KOPT-K1 (cell line): ENCODE results near the gene RFTN1.

ENCODE experiments used
- H3K27ac ChIP-seq: fragments of 200-600 bp; sonication (generic); 2 replicates; pipeline ENCODE4 v1.5.1; 2016; ENCODE audit warnings: antibody characterized with exemption, mild to moderate bottlenecking, low read depth, low read length; ENCODE audit not compliant: poor library complexity, severe bottlenecking
- H3K36me3 ChIP-seq: fragments of 200-600 bp; sonication (generic); 2 replicates; pipeline ENCODE4 v1.5.1; 2017; ENCODE audit warnings: antibody characterized with exemption, mild to moderate bottlenecking, low read length, moderate library complexity; ENCODE audit not compliant: insufficient read depth
- H3K9me3 ChIP-seq: fragments of 200-600 bp; sonication (generic); 2 replicates; pipeline ENCODE4 v1.5.1; 2017; ENCODE audit warnings: antibody characterized with exemption, low read length, mild to moderate bottlenecking; ENCODE audit not compliant: insufficient read depth, poor library complexity, severe bottlenecking

RFTN1 gene

GRCh38 chr3:16417945-16418739, 95.4 kb downstream of the RFTN1 start:
- Histone ChIP-seq H3K9me3 (no peaks in the 10 kb centered on the region), H3K36me3 (no peaks in the 10 kb centered on the region), H3K27ac (no peak overlapping the region)

- H3K27ac ChIP-seq: no peak overlapping the region
- H3K36me3 ChIP-seq: no peaks in the 10 kb centered on the region
- H3K9me3 ChIP-seq: no peaks in the 10 kb centered on the region
Measured at GRCh38 chr3:16415911-16416476, 97.5 kb downstream of the RFTN1 start.

- H3K27ac ChIP-seq: no peak overlapping the region
Measured at GRCh38 chr3:16413321-16413720, 100.2 kb downstream of the RFTN1 start.

GRCh38 chr3:16412192-16412800, 101.2 kb downstream of the RFTN1 start:
- Histone ChIP-seq H3K36me3 (peaks cover 13% of the 10 kb centered on the region; the same call in 1 of the 2 replicates), H3K9me3 (no peaks in the 10 kb centered on the region), H3K27ac (no peak overlapping the region)

More at GRCh38 chr3:16413321-16413720, 100.2 kb downstream of the RFTN1 start:
- Histone ChIP-seq H3K9me3 (no peaks in the 10 kb centered on the region), H3K36me3 (peaks cover 9% of the 10 kb centered on the region; the same call in 1 of the 2 replicates)

GRCh38 chr3:16411441-16411840, 102.1 kb downstream of the RFTN1 start:
- Histone ChIP-seq H3K27ac (no peak overlapping the region), H3K9me3 (no peaks in the 10 kb centered on the region), H3K36me3 (peaks cover 13% of the 10 kb centered on the region; the same call in 1 of the 2 replicates)

- H3K36me3 ChIP-seq: peaks cover 13% of the 10 kb centered on the region; the same call in 1 of the 2 replicates
- H3K9me3 ChIP-seq: no peaks in the 10 kb centered on the region
- H3K27ac ChIP-seq: no peak overlapping the region
Measured at GRCh38 chr3:16410659-16411058, 102.8 kb downstream of the RFTN1 start.

GRCh38 chr3:16409032-16409431, 104.5 kb downstream of the RFTN1 start:
- Histone ChIP-seq H3K36me3 (peaks cover 13% of the 10 kb centered on the region; the same call in 1 of the 2 replicates), H3K27ac (no peak overlapping the region), H3K9me3 (no peaks in the 10 kb centered on the region)

- peaks cover 17% of the 10 kb centered on the region; the same call in 1 of the 2 replicates for H3K36me3 ChIP-seq
- H3K27ac ChIP-seq: no peak overlapping the region
- H3K9me3 ChIP-seq: no peaks in the 10 kb centered on the region
Measured at GRCh38 chr3:16407366-16407765, 106.1 kb downstream of the RFTN1 start.

GRCh38 chr3:16406579-16406978, 106.9 kb downstream of the RFTN1 start:
- no peaks in the 10 kb centered on the region for H3K9me3 ChIP-seq
- H3K36me3 ChIP-seq: peaks cover 17% of the 10 kb centered on the region; the same call in 1 of the 2 replicates
- H3K27ac ChIP-seq: no peak overlapping the region

GRCh38 chr3:16406166-16406565, 107.3 kb downstream of the RFTN1 start:
- Histone ChIP-seq H3K36me3 (peaks cover 17% of the 10 kb centered on the region; the same call in 1 of the 2 replicates), H3K9me3 (no peaks in the 10 kb centered on the region), H3K27ac (no peak overlapping the region)

- Histone ChIP-seq H3K27ac (no peak overlapping the region), H3K36me3 (peaks cover 17% of the 10 kb centered on the region; the same call in 1 of the 2 replicates), H3K9me3 (no peaks in the 10 kb centered on the region)
Measured at GRCh38 chr3:16404349-16404895, 109.1 kb downstream of the RFTN1 start.

- Histone ChIP-seq H3K36me3 (0 out of 2 replicates have a peak, but pooled peaks cover 4% of the 10 kb centered on the region), H3K27ac (no peak overlapping the region), H3K9me3 (no peaks in the 10 kb centered on the region)
Measured at GRCh38 chr3:16402451-16402850, 111.0 kb downstream of the RFTN1 start.

- no peak overlapping the region for H3K27ac ChIP-seq
- H3K36me3 ChIP-seq: 0 out of 2 replicates have a peak, but pooled peaks cover 11% of the 10 kb centered on the region
- H3K9me3 ChIP-seq: no peaks in the 10 kb centered on the region
Measured at GRCh38 chr3:16401273-16401672, 112.2 kb downstream of the RFTN1 start.

- H3K9me3 ChIP-seq: no peaks in the 10 kb centered on the region
- H3K36me3 ChIP-seq: 0 out of 2 replicates have a peak, but pooled peaks cover 11% of the 10 kb centered on the region
- no peak overlapping the region for H3K27ac ChIP-seq
Measured at GRCh38 chr3:16400106-16400931, 113.2 kb downstream of the RFTN1 start.
